ENCODE results near the gene FAM3A.

DNA sequence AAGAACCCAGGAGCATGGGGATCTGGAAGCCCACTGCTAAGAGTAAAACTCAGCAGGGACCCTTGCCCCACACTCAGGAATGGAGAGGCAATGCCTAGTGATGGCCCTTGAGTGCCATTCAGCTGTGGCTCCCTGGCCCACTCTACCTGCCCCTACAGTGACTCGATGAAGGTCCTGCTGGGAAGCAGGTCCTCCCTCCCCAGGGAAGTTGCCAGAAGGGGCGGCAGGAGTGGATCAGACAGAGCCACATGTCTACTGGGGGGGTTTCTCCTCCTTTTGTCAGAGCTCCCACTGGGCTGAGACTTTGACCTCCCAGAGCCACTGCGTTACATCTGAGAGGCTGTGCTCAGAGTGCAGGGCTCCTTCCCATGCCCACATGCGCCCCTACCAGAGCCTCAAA, 26.9 kb downstream of the FAM3A start:
- TF ChIP-seq, protein P1, sequence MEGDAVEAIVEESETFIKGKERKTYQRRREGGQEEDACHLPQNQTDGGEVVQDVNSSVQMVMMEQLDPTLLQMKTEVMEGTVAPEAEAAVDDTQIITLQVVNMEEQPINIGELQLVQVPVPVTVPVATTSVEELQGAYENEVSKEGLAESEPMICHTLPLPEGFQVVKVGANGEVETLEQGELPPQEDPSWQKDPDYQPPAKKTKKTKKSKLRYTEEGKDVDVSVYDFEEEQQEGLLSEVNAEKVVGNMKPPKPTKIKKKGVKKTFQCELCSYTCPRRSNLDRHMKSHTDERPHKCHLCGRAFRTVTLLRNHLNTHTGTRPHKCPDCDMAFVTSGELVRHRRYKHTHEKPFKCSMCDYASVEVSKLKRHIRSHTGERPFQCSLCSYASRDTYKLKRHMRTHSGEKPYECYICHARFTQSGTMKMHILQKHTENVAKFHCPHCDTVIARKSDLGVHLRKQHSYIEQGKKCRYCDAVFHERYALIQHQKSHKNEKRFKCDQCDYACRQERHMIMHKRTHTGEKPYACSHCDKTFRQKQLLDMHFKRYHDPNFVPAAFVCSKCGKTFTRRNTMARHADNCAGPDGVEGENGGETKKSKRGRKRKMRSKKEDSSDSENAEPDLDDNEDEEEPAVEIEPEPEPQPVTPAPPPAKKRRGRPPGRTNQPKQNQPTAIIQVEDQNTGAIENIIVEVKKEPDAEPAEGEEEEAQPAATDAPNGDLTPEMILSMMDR (IDR thresholded peaks at IDR 0.05), result no peak
- TF ChIP-seq POLR2A (IDR thresholded peaks at IDR 0.05), result no peak
